Activated T-cell treated with anti-CD3 and anti-CD28 coated beads, Interleukin-2, amount 50 U/mL, for 72 hours (primary cell): ENCODE measurements around the gene MICA. TPM values are rescaled to one million over a fixed set of nuclear protein-coding genes. Genes with fewer than 3 reads are reported as not detected.

ENCODE experiments used
- ATAC-seq, 2 donors: fragments of 150-1000 bp; cut with Tn5 transposase; replicated peaks in 1 of 2; 2 replicates each; pipeline ENCODE4 v1.10.0; 2021; ENCODE audit warnings: moderate library complexity in 2 of 2, mild to moderate bottlenecking in 1 of 2
- DNase-seq, 2 donors: peaks; one replicate each; pipeline ENCODE4 v3.0.0; 2021 to 2022; ENCODE audit warnings: mixed read lengths in 1 of 2
- H3K27ac Mint-ChIP-seq: one replicate; pipeline ENCODE4 v1.8.0; 2022; ENCODE audit warnings: mild to moderate bottlenecking, moderate library complexity, mixed read lengths
- H3K27me3 Mint-ChIP-seq: one replicate; pipeline ENCODE4 v1.8.0; 2022; ENCODE audit warnings: low read depth, mixed read lengths
- H3K36me3 Mint-ChIP-seq, 2 donors: one replicate each; pipeline ENCODE4 v1.8.0; 2022; ENCODE audit warnings: mixed read lengths in 2 of 2, mild to moderate bottlenecking in 1 of 2; ENCODE audit not compliant: insufficient read depth in 2 of 2
- H3K4me1 Mint-ChIP-seq: one replicate; pipeline ENCODE4 v1.8.0; 2022; ENCODE audit warnings: low read depth, mixed read lengths
- H3K4me3 Mint-ChIP-seq, 2 donors: one replicate each; pipeline ENCODE4 v1.8.0; 2022; ENCODE audit warnings: mild to moderate bottlenecking in 2 of 2, mixed read lengths in 2 of 2, moderate library complexity in 2 of 2
- H3K9me3 Mint-ChIP-seq, 2 donors: one replicate each; pipeline ENCODE4 v1.8.0; 2022; ENCODE audit warnings: mixed read lengths in 2 of 2
- total RNA-seq, 2 donors: library from RNA; stranded (reverse); gene quantifications; one replicate each; pipeline ENCODE4 v1.2.3, GENCODE V29; 2022

Gene MICA
- 1 to 10 TPM; 4.6 to 9.5 TPM for total RNA-seq

GRCh38 chr6:31403283-31404060 is at the start of gene MICA:
MICA (plus strand) TSS chr6:31403595; CDS start chr6:31403633, 38 bp downstream.
- H3K36me3 Mint-ChIP-seq, result peaks cover 0 to 7% of the 10 kb centered on the region in 2 donors
- ATAC-seq, result peak; percentile 75 to 77

GRCh38 chr6:31354158-31354863 is 49.1 kb upstream of the MICA start:
- H3K27me3 Mint-ChIP-seq, result no peaks in the 10 kb centered on the region
- H3K9me3 Mint-ChIP-seq, result no peaks in the 10 kb centered on the region
- ATAC-seq (no peak), DNase-seq (peak; percentile 7 to 16)
- peaks cover 24 to 44% of the 10 kb centered on the region in 2 donors for H3K36me3 Mint-ChIP-seq
- H3K4me3 Mint-ChIP-seq, result peak overlapping the region; percentile 94 to 98
- H3K27ac Mint-ChIP-seq, result peak overlapping the region; percentile 79
- peaks cover 56% of the 10 kb centered on the region for H3K4me1 Mint-ChIP-seq

More at GRCh38 chr6:31403283-31404060, at the start of gene MICA:
- Mint-ChIP-seq H3K27me3 (peaks cover 9% of the 10 kb centered on the region), H3K4me3 (peak within 1 kb of the TSS; percentile 88 to 90), H3K9me3 (no peaks in the 10 kb centered on the region), H3K27ac (peak within 1 kb of the TSS; percentile 54), H3K4me1 (peaks cover 78% of the 10 kb centered on the region)
- peak; percentile 65 to 79 for DNase-seq

GRCh38 chr6:31354864-31355582 is 48.4 kb upstream of the MICA start:
- peak overlapping the region; percentile 91 for H3K27ac Mint-ChIP-seq
- H3K4me3 Mint-ChIP-seq, result peak overlapping the region; percentile 94 to 98
- DNase-seq, result peak; percentile 13 to 24
- no peaks in the 10 kb centered on the region for H3K9me3 Mint-ChIP-seq
- no peak for ATAC-seq
- peaks cover 24 to 44% of the 10 kb centered on the region in 2 donors for H3K36me3 Mint-ChIP-seq
- H3K4me1 Mint-ChIP-seq, result peaks cover 63% of the 10 kb centered on the region
- no peaks in the 10 kb centered on the region for H3K27me3 Mint-ChIP-seq

- H3K36me3 Mint-ChIP-seq, result peaks cover 24 to 47% of the 10 kb centered on the region in 2 donors
- H3K4me1 Mint-ChIP-seq, result peaks cover 69% of the 10 kb centered on the region
- ATAC-seq (no peak), DNase-seq (no peak)
- H3K27me3 Mint-ChIP-seq, result peaks cover under 1% of the 10 kb centered on the region
- peak overlapping the region; percentile 91 for H3K27ac Mint-ChIP-seq
- H3K4me3 Mint-ChIP-seq, result peak overlapping the region; percentile 94 to 98
- H3K9me3 Mint-ChIP-seq, result no peaks in the 10 kb centered on the region
These were observed 47.8 kb upstream of the MICA start for GRCh38 chr6:31355583-31355948.

- Mint-ChIP-seq H3K27me3 (peaks cover 5% of the 10 kb centered on the region), H3K27ac (peak overlapping the region; percentile 91), H3K4me1 (peaks cover 73% of the 10 kb centered on the region), H3K36me3 (peaks cover 27 to 52% of the 10 kb centered on the region in 2 donors), H3K4me3 (peak overlapping the region; percentile 94 to 98), H3K9me3 (peaks cover 3 to 4% of the 10 kb centered on the region in 2 donors)
- ATAC-seq (peak; percentile 1 to 5), DNase-seq (peak; percentile 58 to 72)
These were observed 47.0 kb upstream of the MICA start for GRCh38 chr6:31356216-31356945.

- H3K36me3 Mint-ChIP-seq, result peaks cover 27 to 54% of the 10 kb centered on the region in 2 donors
- peak; percentile 90 to 91 for DNase-seq
- H3K9me3 Mint-ChIP-seq, result peaks cover 3 to 4% of the 10 kb centered on the region in 2 donors
- H3K4me1 Mint-ChIP-seq, result peaks cover 69% of the 10 kb centered on the region
- peak within 1 kb of the TSS; percentile 94 to 98 for H3K4me3 Mint-ChIP-seq
- ATAC-seq, result peak; percentile 75 to 79
- peak within 1 kb of the TSS; percentile 98 for H3K27ac Mint-ChIP-seq
- peaks cover 5% of the 10 kb centered on the region for H3K27me3 Mint-ChIP-seq
These were observed 46.4 kb upstream of the MICA start, which contains the start of gene HLA-B for GRCh38 chr6:31356946-31357466. HLA-B (minus strand) TSS chr6:31357179; CDS start chr6:31357158, 21 bp downstream.

- Mint-ChIP-seq H3K27ac (peak overlapping the region; percentile 98), H3K27me3 (peaks cover 10% of the 10 kb centered on the region), H3K4me1 (peaks cover 61% of the 10 kb centered on the region), H3K9me3 (peaks cover 3 to 4% of the 10 kb centered on the region in 2 donors), H3K36me3 (peaks cover 24 to 45% of the 10 kb centered on the region in 2 donors), H3K4me3 (peak overlapping the region; percentile 94 to 98)
- ATAC-seq (no peak), DNase-seq (no peak)
These were observed 45.5 kb upstream of the MICA start for GRCh38 chr6:31357886-31358285.

GRCh38 chr6:31358302-31358701 is 45.1 kb upstream of the MICA start:
- peak; percentile 41 to 53 for DNase-seq
- ATAC-seq, result peak; percentile 52 to 72
- Mint-ChIP-seq H3K4me3 (peak overlapping the region; percentile 94 to 98), H3K4me1 (peaks cover 56% of the 10 kb centered on the region), H3K36me3 (peaks cover 23 to 42% of the 10 kb centered on the region in 2 donors), H3K9me3 (peaks cover 3 to 4% of the 10 kb centered on the region in 2 donors), H3K27me3 (peaks cover 11% of the 10 kb centered on the region), H3K27ac (peak overlapping the region; percentile 98)

- ATAC-seq, result no peak
- no peak overlapping the region for H3K27ac Mint-ChIP-seq
- H3K4me1 Mint-ChIP-seq, result peaks cover 56% of the 10 kb centered on the region
- H3K36me3 Mint-ChIP-seq, result peaks cover 16 to 30% of the 10 kb centered on the region in 2 donors
- peak overlapping the region; percentile 65 to 94 for H3K4me3 Mint-ChIP-seq
- peaks cover 3 to 4% of the 10 kb centered on the region in 2 donors for H3K9me3 Mint-ChIP-seq
- peaks cover 11% of the 10 kb centered on the region for H3K27me3 Mint-ChIP-seq
- no peak for DNase-seq
These were observed 43.8 kb upstream of the MICA start for GRCh38 chr6:31359581-31359980.

- H3K4me1 Mint-ChIP-seq, result peaks cover 55% of the 10 kb centered on the region
- no peak overlapping the region for H3K27ac Mint-ChIP-seq
- peaks cover 4 to 10% of the 10 kb centered on the region in 2 donors for H3K36me3 Mint-ChIP-seq
- H3K27me3 Mint-ChIP-seq, result peaks cover 21% of the 10 kb centered on the region
- H3K9me3 Mint-ChIP-seq, result peaks cover 3 to 4% of the 10 kb centered on the region in 2 donors
- DNase-seq, result no peak
- no peak for ATAC-seq
- H3K4me3 Mint-ChIP-seq, result no peak overlapping the region
These were observed 40.6 kb upstream of the MICA start for GRCh38 chr6:31362751-31363150.

GRCh38 chr6:31363811-31364210 is 39.6 kb upstream of the MICA start:
- H3K4me1 Mint-ChIP-seq, result peaks cover 45% of the 10 kb centered on the region
- H3K9me3 Mint-ChIP-seq, result peaks cover 3 to 4% of the 10 kb centered on the region in 2 donors
- ATAC-seq (peak; percentile 43 to 58), DNase-seq (no peak)
- no peak overlapping the region for H3K4me3 Mint-ChIP-seq
- no peak overlapping the region for H3K27ac Mint-ChIP-seq
- H3K36me3 Mint-ChIP-seq, result peaks cover 3 to 10% of the 10 kb centered on the region in 2 donors
- H3K27me3 Mint-ChIP-seq, result peaks cover 31% of the 10 kb centered on the region

- H3K27ac Mint-ChIP-seq, result no peak overlapping the region
- no peak for DNase-seq
- peaks cover 43% of the 10 kb centered on the region for H3K27me3 Mint-ChIP-seq
- peaks cover 24% of the 10 kb centered on the region for H3K4me1 Mint-ChIP-seq
- H3K9me3 Mint-ChIP-seq, result peaks cover 1 to 2% of the 10 kb centered on the region in 2 donors
- ATAC-seq, result no peak
- peaks cover 2 to 3% of the 10 kb centered on the region in 2 donors for H3K36me3 Mint-ChIP-seq
- peak overlapping the region; percentile 33 to 52 for H3K4me3 Mint-ChIP-seq
These were observed 37.5 kb upstream of the MICA start for GRCh38 chr6:31365864-31366263.
